Measurements from ENCODE around the gene CFAP251.

GRCh38 chr12:121892673-121893561, 25.5 kb upstream of the CFAP251 start:
- TF ChIP-seq CTCF (IDR thresholded peaks at IDR 0.05; ENCODE audit: control extremely low read depth in 1 of 3, insufficient read depth in 1 of 3, low read depth in 1 of 3, low read length in 3 of 3) (no peak), EP300 (IDR thresholded peaks at IDR 0.05; ENCODE audit: borderline replicate concordance in 1 of 2, low read depth in 2 of 2, low read length in 2 of 2) (no peak), POLR2AphosphoS5 (IDR thresholded peaks at IDR 0.05; ENCODE audit: low read depth, low read length) (no peak)

Data from H1 (cell line).